A549 (cell line): ENCODE results near the gene PKIG. TPM values are rescaled to one million over a fixed set of nuclear protein-coding genes. Genes with fewer than 3 reads are reported as not detected.
A peak's percentile ranks its signal among the peaks of the same experiment; 100 is the strongest.

Experiments
- ATAC-seq, 2 experiments: fragments of 200-7000 bp in 1 of 2; fragments of >200 bp in 1 of 2; cut with Nextera tagmentation in 1 of 2; cut with Tn5 transposase in 1 of 2; 3 replicates each; pipeline versions ENCODE4 v1.8.0 to v1.9.1; 2018 to 2020; ENCODE audit warnings: mild to moderate bottlenecking in 1 of 2, moderate library complexity in 1 of 2
- CTCF ChIA-PET: fragments of 300-600 bp; sonication (Branson Sonifier 250); formaldehyde crosslinking; extraction: SDS; loops from one replicate; lab custom pipeline; 2021; ENCODE audit warnings: antibody characterized with exemption, inconsistent platforms; lab: Yijun Ruan, JAX
- POLR2A ChIA-PET: fragments of 350-600 bp; formaldehyde crosslinking; extraction: SDS; loops from one replicate; lab custom pipeline; 2021; ENCODE audit warnings: antibody characterized with exemption, inconsistent platforms; lab: Yijun Ruan, JAX
- DNase-seq, 2 experiments: peaks; one replicate each; pipeline versions ENCODE4 v3.0.0 to v3.0.0-alpha.2; 2011 to 2016; ENCODE audit warnings: low read depth in 1 of 2, low spot score in 1 of 2
- FAIRE-seq: peaks from 2 replicates; lab custom pipeline; 2011; peaks lifted over from hg19 to GRCh38; lab: Jason Lieb, UNC
- H3K27ac ChIP-seq, 2 experiments: fragments of >200 bp; sonication (Bioruptor Twin); formaldehyde crosslinking; 3 replicates each; pipeline ENCODE4 v1.5.1; 2016 to 2017
- H3K4me1 ChIP-seq: fragments of >200 bp; sonication (Bioruptor Twin); formaldehyde crosslinking; 3 replicates; pipeline ENCODE4 v1.6.1; 2016
- H3K4me2 ChIP-seq: fragments of >200 bp; sonication (Bioruptor Twin); formaldehyde crosslinking; 3 replicates; pipeline ENCODE4 v1.6.1; 2016
- H3K4me3 ChIP-seq: fragments of >200 bp; sonication (Bioruptor Twin); formaldehyde crosslinking; 3 replicates; pipeline ENCODE4 v1.5.1; 2016
- H3K9me3 ChIP-seq: fragments of >200 bp; sonication (Bioruptor Twin); formaldehyde crosslinking; 3 replicates; pipeline ENCODE4 v1.6.1; 2016
- ATOH8 ChIP-seq: fragments of 250-450 bp; sonication (Bioruptor Pico); IDR thresholded peaks from 2 replicates; pipeline ENCODE4 v1.5.0; 2020; ENCODE audit warnings: low read depth, mild to moderate bottlenecking, moderate library complexity
- BHLHE40 ChIP-seq: IDR thresholded peaks from 2 replicates; pipeline ENCODE4 v1.6.1; 2012; ENCODE audit warnings: low read depth, low read length, inconsistent platforms
- CBX2 ChIP-seq: fragments of 200-600 bp; sonication (generic); IDR thresholded peaks from 2 replicates; pipeline ENCODE4 v1.6.1; 2016; ENCODE audit warnings: low read depth, mild to moderate bottlenecking, borderline replicate concordance
- CTCF ChIP-seq: fragments of >200 bp; sonication (Bioruptor Twin); formaldehyde crosslinking; IDR thresholded peaks from 3 replicates; pipeline ENCODE4 v1.5.1; 2016
- ESRRA ChIP-seq: fragments of 150-350 bp; IDR thresholded peaks from 2 replicates; pipeline ENCODE4 v1.6.1; 2014; ENCODE audit warnings: mild to moderate bottlenecking, low read length, borderline replicate concordance
- FOSL2 ChIP-seq, 2 experiments: fragments of 450-650 bp in 1 of 2; fragments of >200 bp in 1 of 2; sonication (Bioruptor Twin) in 1 of 2; formaldehyde crosslinking; IDR thresholded peaks; 2 replicates each; pipeline versions ENCODE4 v1.5.0 to v1.6.1; 2016 to 2020; ENCODE audit warnings: mild to moderate bottlenecking in 1 of 2, moderate library complexity in 1 of 2
- HOXB13 ChIP-seq: fragments of 250-450 bp; sonication (Bioruptor Pico); IDR thresholded peaks from 2 replicates; pipeline ENCODE4 v1.5.0; 2020; ENCODE audit warnings: low read depth, mild to moderate bottlenecking, moderate library complexity
- JUNB ChIP-seq: fragments of >200 bp; sonication (Bioruptor Twin); formaldehyde crosslinking; IDR thresholded peaks from 2 replicates; pipeline ENCODE4 v1.6.1; 2016
- MAFK ChIP-seq: fragments of 450-650 bp; IDR thresholded peaks from 2 replicates; pipeline ENCODE4 v1.6.1; 2014; ENCODE audit not compliant: partially characterized antibody
- MAX ChIP-seq: IDR thresholded peaks from 2 replicates; pipeline ENCODE4 v1.6.1; 2012
- MAZ ChIP-seq: fragments of 150-350 bp; IDR thresholded peaks from 2 replicates; pipeline ENCODE4 v1.6.1; 2014; ENCODE audit warnings: antibody characterized with exemption, low read depth, low read length, borderline replicate concordance
- NFE2L2 ChIP-seq: fragments of 150-350 bp; conservative IDR thresholded peaks from 2 replicates; pipeline ENCODE4 v1.6.1; 2014; ENCODE audit warnings: low read length
- PBX3 ChIP-seq: IDR thresholded peaks from 2 replicates; pipeline ENCODE4 v1.6.1; 2012
- PHF8 ChIP-seq: fragments of 200-600 bp; sonication (generic); IDR thresholded peaks from 2 replicates; pipeline ENCODE4 v1.6.1; 2016; ENCODE audit warnings: low read depth, mild to moderate bottlenecking, antibody characterized with exemption, moderate library complexity, borderline replicate concordance
- RFX5 ChIP-seq: fragments of 450-650 bp; IDR thresholded peaks from 2 replicates; pipeline ENCODE4 v1.7.1; 2014; ENCODE audit warnings: antibody characterized with exemption, mild to moderate bottlenecking, moderate library complexity
- RNF2 ChIP-seq: fragments of 200-600 bp; sonication (generic); IDR thresholded peaks from 2 replicates; pipeline ENCODE4 v1.6.1; 2016; ENCODE audit warnings: low read depth, mild to moderate bottlenecking, antibody characterized with exemption, moderate library complexity, borderline replicate concordance
- SREBF2 ChIP-seq: fragments of 450-650 bp; IDR thresholded peaks from 2 replicates; pipeline ENCODE4 v1.6.1; 2014; ENCODE audit warnings: mild to moderate bottlenecking, moderate library complexity
- TFCP2L1 ChIP-seq: fragments of 250-450 bp; sonication (Bioruptor Pico); IDR thresholded peaks from 2 replicates; pipeline ENCODE4 v1.5.0; 2021; ENCODE audit warnings: mild to moderate bottlenecking
- TP53 ChIP-seq: fragments of 250-450 bp; sonication (Bioruptor Pico); IDR thresholded peaks from 2 replicates; pipeline ENCODE4 v1.5.0; 2021; ENCODE audit warnings: mild to moderate bottlenecking, moderate library complexity
- ZNF302 ChIP-seq: fragments of 250-450 bp; sonication (Bioruptor Pico); IDR thresholded peaks from 2 replicates; pipeline ENCODE4 v1.9.0; 2021; ENCODE audit warnings: inconsistent platforms, mild to moderate bottlenecking, moderate library complexity
- WGBS: methylation state at CpG from one replicate; pipeline ENCODE4 v1.1.6; 2017; ENCODE audit errors: missing lambda C conversion rate; 5-methylcytosine and 5-hydroxymethylcytosine counted together
- polyA plus RNA-seq, 4 experiments: library from polyadenylated mRNA; depleted of rRNA in 3 of 4; stranded (reverse); fragments of >200 nt; fragmentation: RNase III in 1 of 4; extraction: RNeasy Plus Mini Kit Qiagen cat#74134 plus additional on column Dnase treatment in 1 of 4; gene quantifications; 2 replicates in 3 of 4; 3 replicates in 1 of 4; pipeline ENCODE4 v1.2.3, GENCODE V29; 2011 to 2017

The PKIG gene
- polyA plus RNA-seq, 2 of the 4 experiments (the other 2 are of a cell fraction): 24.0 to 31.1 TPM

DNA sequence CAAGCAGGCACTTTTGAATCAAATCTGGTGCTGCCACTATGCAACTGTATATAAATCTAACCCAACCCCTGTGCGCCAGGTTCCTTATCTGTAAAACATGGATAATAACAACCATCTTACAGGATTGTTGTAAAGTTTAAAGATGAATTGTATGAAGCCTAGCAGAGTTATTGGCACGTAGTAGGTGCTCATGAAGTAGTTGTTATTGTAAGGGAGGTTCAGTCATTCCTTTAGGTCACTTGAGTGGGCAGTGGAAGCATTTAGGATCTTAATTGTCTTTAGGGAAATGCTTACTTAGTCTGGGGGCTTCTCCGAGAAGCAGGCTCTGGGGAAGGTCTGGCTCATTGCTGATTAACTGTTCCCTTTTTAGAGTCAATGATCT lies 29.8 kb upstream of the PKIG start:
- CTCF ChIA-PET: interaction anchor here (0.9 to 2.0 kb wide), 6 partner anchors 11 to 131 kb away, joined by 3 to 6 read pairs (median 4); no protein-coding TSS in a partner anchor
- Histone ChIP-seq H3K4me1 (peaks cover 43% of the 10 kb centered on the region), H3K4me3 (no peak overlapping the region), H3K9me3 (no peaks in the 10 kb centered on the region), H3K4me2 (peak overlapping the region; percentile 79), H3K27ac (peak overlapping the region in 1 of 2 experiments; percentile 75; a peak in 4 of 6 replicates)
- ATAC-seq (peak; percentile 18 to 31; a peak in 3 of 6 replicates), FAIRE-seq (no peak), DNase-seq (no peak)
- POLR2A ChIA-PET: no interaction called here
- no peak for TF ChIP-seq PBX3
- TF ChIP-seq TFCP2L1: no peak
- no peak for TF ChIP-seq NFE2L2
- no peak for TF ChIP-seq BHLHE40
- TF ChIP-seq CTCF: no peak
- no peak for TF ChIP-seq HOXB13 (CRISPR knock-in tag)
- TF ChIP-seq RNF2: no peak
- no peak for TF ChIP-seq MAZ
- no peak for TF ChIP-seq ZNF302 (CRISPR knock-in tag)
- no peak for TF ChIP-seq ATOH8 (CRISPR knock-in tag)
- TF ChIP-seq CBX2: no peak
- 44% methylated on average over 3 of the region's 3 CpGs for WGBS

DNA sequence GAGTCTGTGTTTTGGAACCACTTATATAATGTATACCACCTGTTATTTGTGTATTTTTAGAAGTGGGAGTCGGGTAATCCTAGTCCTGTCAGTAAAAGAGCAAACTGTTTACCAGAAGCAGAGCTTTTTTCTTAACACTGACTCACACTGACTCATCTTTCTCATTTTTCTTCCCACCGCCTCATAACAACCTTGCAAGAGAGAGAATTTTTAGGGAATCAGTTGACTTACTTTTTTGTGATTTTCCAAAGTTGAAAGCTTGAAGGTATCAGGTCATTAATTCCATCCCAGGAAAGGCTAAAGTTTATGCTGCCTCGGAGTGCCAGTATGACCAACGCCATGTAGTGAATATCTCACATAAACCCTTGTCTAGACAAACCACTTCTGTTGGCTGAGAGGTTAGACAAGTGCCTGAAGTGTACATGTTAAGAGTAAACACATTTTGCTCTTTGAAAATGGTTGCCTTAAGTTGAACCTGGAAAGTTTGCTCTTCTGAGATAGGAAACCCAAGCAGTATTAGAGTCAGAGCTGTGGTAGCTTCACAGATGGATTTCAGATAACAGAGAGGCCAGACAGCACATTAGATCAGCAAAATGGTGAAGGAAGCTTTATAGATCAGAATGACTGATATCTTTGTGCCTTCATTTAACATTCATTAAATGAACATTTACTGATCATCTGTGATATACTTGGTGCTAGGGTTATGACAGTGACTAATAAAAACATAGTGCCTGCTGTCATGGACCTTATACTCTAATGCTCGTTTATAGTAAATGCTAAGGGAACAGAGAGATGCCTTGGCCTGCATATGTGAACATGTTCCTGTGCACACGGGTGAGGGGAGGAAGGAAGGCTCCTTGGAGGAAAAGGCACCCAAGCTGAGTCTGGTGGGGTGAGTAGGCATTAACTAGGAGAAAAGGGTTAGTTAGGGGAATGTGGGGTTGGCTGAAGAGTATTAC lies 29.1 kb upstream of the PKIG start:
- TF ChIP-seq TP53 (CRISPR knock-in tag) (no peak), RFX5 (no peak), JUNB (peak; percentile 79), FOSL2 (IDR thresholded peaks at IDR 0.05) (peak; percentile 88), FOSL2 (CRISPR knock-in tag; IDR thresholded peaks at IDR 0.05) (peak; percentile 85)
- WGBS: 21% methylated on average over 6 of the region's 6 CpGs
- peak overlapping the region; percentile 43 to 75 for H3K27ac ChIP-seq
- DNase-seq (peak in 1 of 2 experiments; percentile 46), FAIRE-seq (no peak), ATAC-seq (peak; percentile 79 to 83; a peak in 5 of 6 replicates)
- H3K9me3 ChIP-seq: no peaks in the 10 kb centered on the region
- H3K4me3 ChIP-seq: no peak overlapping the region
- H3K4me2 ChIP-seq: peak overlapping the region; percentile 79
- ChIA-PET CTCF (interaction anchor here (0.6 to 2.0 kb wide), 7 partner anchors 18 to 167 kb away, joined by 3 to 6 read pairs (median 4); no protein-coding TSS in a partner anchor), POLR2A (interaction anchor here (1.1 kb wide), 1 partner anchor 31 kb away, joined by 6 read pairs; the partner anchor contains the start of gene SERINC3)
- H3K4me1 ChIP-seq: peaks cover 40% of the 10 kb centered on the region

DNA sequence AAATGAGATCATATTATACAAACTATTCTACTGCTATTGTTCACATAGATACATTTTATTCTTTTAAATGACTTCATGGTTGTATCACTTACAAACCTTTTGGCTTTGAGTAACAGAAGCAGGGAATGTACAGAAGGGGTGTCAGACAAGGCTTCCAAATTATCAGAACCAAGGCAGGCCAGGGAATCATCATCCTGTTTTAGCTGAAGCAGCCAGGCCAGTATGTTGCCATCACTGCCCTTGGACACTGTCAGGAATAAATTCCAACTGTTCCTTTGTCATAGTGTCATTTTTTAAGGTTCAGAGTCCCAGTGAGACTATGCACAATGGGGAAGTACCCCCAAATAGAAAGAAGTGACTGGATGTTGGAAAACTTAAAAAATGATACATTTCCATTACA lies 23.1 kb upstream of the PKIG start:
- H3K9me3 ChIP-seq: no peaks in the 10 kb centered on the region
- H3K4me2 ChIP-seq: no peak overlapping the region
- no peak overlapping the region for H3K27ac ChIP-seq
- no peak overlapping the region for H3K4me3 ChIP-seq
- H3K4me1 ChIP-seq: peaks cover 5% of the 10 kb centered on the region
- FAIRE-seq (no peak), DNase-seq (no peak), ATAC-seq (no peak)
- ChIA-PET CTCF (interaction anchor here (1.0 to 1.7 kb wide), 2 partner anchors 10 to 24 kb away, joined by 3 to 4 read pairs; no protein-coding TSS in a partner anchor), POLR2A (no interaction called here)
- TF ChIP-seq FOSL2 (IDR thresholded peaks at IDR 0.05) (no peak), FOSL2 (CRISPR knock-in tag; IDR thresholded peaks at IDR 0.05) (no peak), MAFK (no peak), MAX (no peak), ESRRA (no peak), SREBF2 (no peak), PHF8 (no peak)
